Measurements from ENCODE around the gene RGS6.

DNA sequence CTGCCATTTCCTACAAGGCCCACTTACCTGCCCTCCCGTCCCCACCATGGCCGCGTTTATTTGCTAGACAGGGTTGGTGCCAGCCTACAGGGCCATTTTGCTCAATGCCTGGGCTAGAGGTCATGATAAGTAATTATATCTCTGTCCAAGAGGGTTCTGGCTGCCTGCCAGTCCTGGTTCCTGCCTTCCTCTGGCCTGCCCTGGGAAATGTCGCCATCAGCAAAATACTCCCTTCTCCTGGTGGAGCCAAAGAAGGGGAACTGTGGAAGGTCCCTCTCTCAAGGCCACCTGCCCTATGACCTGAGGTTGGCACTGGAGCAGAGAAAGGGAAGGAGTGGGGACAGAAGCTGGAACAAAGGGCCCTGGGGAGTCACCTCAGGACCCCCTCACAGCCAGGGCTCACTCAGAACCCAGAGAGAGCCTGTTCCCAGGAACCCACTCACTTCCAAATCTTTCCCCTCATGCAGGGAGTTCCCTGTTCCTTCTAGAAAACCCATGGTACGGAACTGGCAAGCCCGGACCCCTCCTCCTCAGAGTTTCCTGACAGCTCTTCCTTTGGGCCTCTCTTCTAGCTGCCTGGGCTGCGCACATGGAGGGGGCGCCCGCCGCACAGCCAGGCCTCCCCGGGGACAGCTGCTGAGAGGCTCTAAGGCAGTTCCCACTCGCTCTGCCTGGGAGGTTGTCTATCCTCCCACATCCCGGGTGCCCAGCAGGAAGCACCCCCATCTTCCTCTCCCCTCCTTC, 681.2 kb downstream of the RGS6 start:
- TF ChIP-seq CTCF (IDR thresholded peaks at IDR 0.05) (no peak), POLR2AphosphoS5 (IDR thresholded peaks at IDR 0.05) (no peak)
